Tibial nerve (tissue), 4 donors: Measurements from ENCODE around the gene KLC3. TPM values are rescaled to one million over a fixed set of nuclear protein-coding genes. Genes with fewer than 3 reads are reported as not detected.

Source experiments
- DNase-seq, 2 donors: peaks; one replicate each; pipeline ENCODE4 v3.0.0-alpha.2; 2019; ENCODE audit warnings: low spot score in 2 of 2
- H3K27ac ChIP-seq, 4 donors: fragments of 200-600 bp; sonication (generic) in 3 of 4; one replicate each; pipeline ENCODE4 v1.5.1; 2017 to 2019; ENCODE audit warnings: mild to moderate bottlenecking in 1 of 4
- H3K27me3 ChIP-seq, 2 donors: fragments of 200-600 bp; sonication (generic) in 1 of 2; one replicate each; pipeline versions ENCODE4 v1.5.1 to v1.6.0; 2017 to 2019
- H3K36me3 ChIP-seq, 3 donors: fragments of 200-600 bp; sonication (generic); one replicate each; pipeline ENCODE4 v1.5.1; 2018 to 2019
- H3K4me1 ChIP-seq, 4 donors: fragments of 200-600 bp; sonication (generic) in 3 of 4; one replicate each; pipeline ENCODE4 v1.5.1; 2017 to 2019
- H3K4me3 ChIP-seq, 4 donors: fragments of 200-600 bp; sonication (generic) in 3 of 4; one replicate each; pipeline ENCODE4 v1.5.1; 2017 to 2019; ENCODE audit warnings: mild to moderate bottlenecking in 1 of 4, moderate library complexity in 1 of 4
- H3K9me3 ChIP-seq, 4 donors: fragments of 200-600 bp; sonication (generic) in 3 of 4; one replicate each; pipeline ENCODE4 v1.5.1; 2017 to 2019
- EP300 ChIP-seq, 2 donors: sonication (generic); formaldehyde crosslinking; IDR thresholded peaks; one replicate each; pipeline ENCODE4 v1.6.1; 2017; ENCODE audit warnings: antibody characterized with exemption in 2 of 2, mild to moderate bottlenecking in 1 of 2
- POLR2A ChIP-seq, 2 donors: fragments of 450-650 bp; IDR thresholded peaks; one replicate each; pipeline ENCODE4 v1.6.1; 2017; ENCODE audit warnings: antibody characterized with exemption in 2 of 2, mild to moderate bottlenecking in 2 of 2, moderate library complexity in 2 of 2
- WGBS, 2 donors: methylation state at CpG; one replicate each; pipeline ENCODE4 v1.1.5; 2018; 5-methylcytosine and 5-hydroxymethylcytosine counted together
- total RNA-seq, 4 donors: library from RNA; depleted of rRNA; stranded (reverse); fragments of >200 nt; gene quantifications; one replicate each; pipeline ENCODE4 v1.1.0, GENCODE V29; 2016
- TF ChIP-seq, protein P1 (sequence below), 5 experiments: fragments of 200-600 bp in 3 of 5; fragments of 450-650 bp in 2 of 5; sonication (generic) in 3 of 5; IDR thresholded peaks; one replicate each; pipeline ENCODE4 v1.5.1; 2016 to 2019; ENCODE audit warnings: antibody characterized with exemption in 5 of 5, mild to moderate bottlenecking in 3 of 5, moderate library complexity in 2 of 5

KLC3 gene
- total RNA-seq, 4 donors from 2014 or later: not detected

- 87 to 90% methylated on average over 11 of the region's 11 CpGs for WGBS, 2 donors
- no peaks in the 10 kb centered on the region for H3K9me3 ChIP-seq
- peaks cover 0 to 29% (median 2%) of the 10 kb centered on the region in 3 donors for H3K36me3 ChIP-seq
- no peaks in the 10 kb centered on the region for H3K27me3 ChIP-seq
- DNase-seq: no peak
- no peak overlapping the region for H3K4me3 ChIP-seq
- H3K27ac ChIP-seq: no peak overlapping the region
- no peak for TF ChIP-seq POLR2A (IDR thresholded peaks at IDR 0.05)
- TF ChIP-seq, protein P1, sequence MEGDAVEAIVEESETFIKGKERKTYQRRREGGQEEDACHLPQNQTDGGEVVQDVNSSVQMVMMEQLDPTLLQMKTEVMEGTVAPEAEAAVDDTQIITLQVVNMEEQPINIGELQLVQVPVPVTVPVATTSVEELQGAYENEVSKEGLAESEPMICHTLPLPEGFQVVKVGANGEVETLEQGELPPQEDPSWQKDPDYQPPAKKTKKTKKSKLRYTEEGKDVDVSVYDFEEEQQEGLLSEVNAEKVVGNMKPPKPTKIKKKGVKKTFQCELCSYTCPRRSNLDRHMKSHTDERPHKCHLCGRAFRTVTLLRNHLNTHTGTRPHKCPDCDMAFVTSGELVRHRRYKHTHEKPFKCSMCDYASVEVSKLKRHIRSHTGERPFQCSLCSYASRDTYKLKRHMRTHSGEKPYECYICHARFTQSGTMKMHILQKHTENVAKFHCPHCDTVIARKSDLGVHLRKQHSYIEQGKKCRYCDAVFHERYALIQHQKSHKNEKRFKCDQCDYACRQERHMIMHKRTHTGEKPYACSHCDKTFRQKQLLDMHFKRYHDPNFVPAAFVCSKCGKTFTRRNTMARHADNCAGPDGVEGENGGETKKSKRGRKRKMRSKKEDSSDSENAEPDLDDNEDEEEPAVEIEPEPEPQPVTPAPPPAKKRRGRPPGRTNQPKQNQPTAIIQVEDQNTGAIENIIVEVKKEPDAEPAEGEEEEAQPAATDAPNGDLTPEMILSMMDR (IDR thresholded peaks at IDR 0.05): no peak
- TF ChIP-seq EP300 (IDR thresholded peaks at IDR 0.05): no peak
- H3K4me1 ChIP-seq: peaks cover 0 to 19% (median 0%) of the 10 kb centered on the region in 4 donors
Observed at GRCh38 chr19:45368737-45369340, 28.3 kb downstream of the KLC3 start.

DNA sequence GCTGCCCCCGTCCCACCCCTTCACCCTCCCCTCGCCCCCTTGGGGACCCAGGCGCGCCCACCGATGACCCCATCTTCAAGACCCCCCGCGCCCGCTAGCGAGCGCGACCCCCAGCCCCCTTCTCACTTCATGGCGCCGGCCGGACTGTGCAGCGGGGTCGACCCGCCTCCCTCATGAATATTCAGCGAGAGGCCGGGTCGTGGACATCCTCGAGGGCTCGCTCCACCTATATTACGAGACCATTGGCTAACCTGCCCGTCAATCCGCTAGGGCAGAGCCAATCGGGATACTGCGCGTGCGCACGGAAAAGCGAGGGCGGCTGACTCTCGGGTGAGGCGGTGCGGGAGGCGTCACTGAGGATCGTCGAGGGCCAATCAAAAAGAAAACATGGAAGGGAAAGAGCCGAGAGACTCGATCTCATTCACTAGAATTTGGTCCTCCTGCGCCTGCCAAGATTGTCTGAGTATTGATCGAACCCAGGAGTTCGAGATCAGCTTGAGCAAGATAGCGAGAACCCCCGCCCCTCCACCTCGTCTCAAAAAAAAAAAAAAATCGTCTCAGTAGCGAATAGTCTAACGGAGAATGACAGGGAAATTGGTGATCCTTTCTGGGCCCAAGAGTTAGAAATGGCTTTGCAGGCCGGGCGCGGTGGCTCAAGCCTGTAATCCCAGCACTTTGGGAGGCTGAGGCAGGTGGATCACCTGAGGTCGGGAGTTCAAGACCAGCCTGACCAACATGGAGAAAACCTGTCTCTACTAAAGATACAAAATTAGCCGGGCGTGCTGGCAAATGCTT, 30.1 kb downstream of the KLC3 start, which contains the start of gene ERCC2:
ERCC2 (minus strand) TSS at position 164 of the 795 bp plus-strand sequence; CDS start at position 131, 33 bp downstream.
- whole genome bisulfite sequencing, 2 donors: 5 to 6% methylated on average over 42 to 50 of the region's 55 CpGs
- DNase-seq: peak; percentile 99 to 100
- Histone ChIP-seq H3K4me3 (peak within 1 kb of the TSS; percentile 48 to 93 (median 78)), H3K4me1 (peaks cover 0 to 19% (median 0%) of the 10 kb centered on the region in 4 donors), H3K27ac (peak within 1 kb of the TSS; percentile 42 to 86 (median 81)), H3K36me3 (peaks cover 0 to 12% (median 0%) of the 10 kb centered on the region in 3 donors), H3K27me3 (no peaks in the 10 kb centered on the region), H3K9me3 (no peaks in the 10 kb centered on the region)
- TF ChIP-seq, protein P1 (IDR thresholded peaks at IDR 0.05): peak in 1 of 5 experiments; percentile 30
- peak; percentile 64 to 83 for TF ChIP-seq EP300 (IDR thresholded peaks at IDR 0.05)
- TF ChIP-seq POLR2A (IDR thresholded peaks at IDR 0.05): peak in 1 of 2 donors; percentile 49

GRCh38 chr19:45376045-45376724, 35.6 kb downstream of the KLC3 start:
- TF ChIP-seq EP300 (IDR thresholded peaks at IDR 0.05) (peak in 1 of 2 donors; percentile 51), POLR2A (IDR thresholded peaks at IDR 0.05) (no peak)
- TF ChIP-seq, protein P1 (IDR thresholded peaks at IDR 0.05): no peak
- Histone ChIP-seq H3K36me3 (no peaks in the 10 kb centered on the region), H3K9me3 (no peaks in the 10 kb centered on the region), H3K27me3 (no peaks in the 10 kb centered on the region), H3K27ac (no peak overlapping the region), H3K4me1 (peaks cover 0 to 6% (median 0%) of the 10 kb centered on the region in 4 donors), H3K4me3 (no peak overlapping the region)
- DNase-seq: peak in 1 of 2 donors; percentile 51
- WGBS, 2 donors: 23 to 38% methylated on average over 13 of the region's 13 CpGs

DNA sequence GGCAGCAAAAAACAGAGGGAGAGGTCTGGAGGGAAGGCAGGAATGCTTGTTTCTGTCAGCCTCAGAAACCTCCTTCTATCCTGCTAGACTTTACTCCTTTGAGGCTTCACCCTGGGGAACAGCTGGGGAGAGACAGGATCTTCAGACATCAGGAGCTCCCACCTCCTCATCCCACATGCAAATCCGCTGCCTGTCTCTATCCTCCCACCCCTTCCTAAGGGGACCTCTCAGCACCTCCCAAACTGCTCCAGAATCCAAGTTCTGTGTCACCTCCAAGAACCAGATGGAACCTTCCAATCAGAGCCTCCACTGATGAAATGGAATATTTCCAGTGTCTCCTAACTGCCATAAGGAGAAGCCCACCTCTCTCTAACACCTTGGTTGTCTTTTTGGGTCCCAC, 39.6 kb downstream of the KLC3 start:
- Histone ChIP-seq H3K27me3 (peaks cover 0 to 6% of the 10 kb centered on the region in 2 donors), H3K4me1 (peaks cover 0 to 6% (median 0%) of the 10 kb centered on the region in 4 donors), H3K27ac (no peak overlapping the region), H3K9me3 (no peaks in the 10 kb centered on the region), H3K36me3 (no peaks in the 10 kb centered on the region), H3K4me3 (no peak overlapping the region)
- DNase-seq: no peak
- 68 to 92% methylated on average over 1 of the region's 1 CpG for WGBS, 2 donors
- TF ChIP-seq, protein P1 (IDR thresholded peaks at IDR 0.05): no peak
- no peak for TF ChIP-seq EP300 (IDR thresholded peaks at IDR 0.05)
- no peak for TF ChIP-seq POLR2A (IDR thresholded peaks at IDR 0.05)
